ENCODE results near the gene HSD17B8.
A peak's percentile ranks its signal among the peaks of the same experiment; 100 is the strongest.
"Not testable (repeated sequence)": the region's sequence is repeated elsewhere in the genome, so short reads cannot be mapped to it uniquely, and the experiment has no call there.

The HSD17B8 gene

DNA sequence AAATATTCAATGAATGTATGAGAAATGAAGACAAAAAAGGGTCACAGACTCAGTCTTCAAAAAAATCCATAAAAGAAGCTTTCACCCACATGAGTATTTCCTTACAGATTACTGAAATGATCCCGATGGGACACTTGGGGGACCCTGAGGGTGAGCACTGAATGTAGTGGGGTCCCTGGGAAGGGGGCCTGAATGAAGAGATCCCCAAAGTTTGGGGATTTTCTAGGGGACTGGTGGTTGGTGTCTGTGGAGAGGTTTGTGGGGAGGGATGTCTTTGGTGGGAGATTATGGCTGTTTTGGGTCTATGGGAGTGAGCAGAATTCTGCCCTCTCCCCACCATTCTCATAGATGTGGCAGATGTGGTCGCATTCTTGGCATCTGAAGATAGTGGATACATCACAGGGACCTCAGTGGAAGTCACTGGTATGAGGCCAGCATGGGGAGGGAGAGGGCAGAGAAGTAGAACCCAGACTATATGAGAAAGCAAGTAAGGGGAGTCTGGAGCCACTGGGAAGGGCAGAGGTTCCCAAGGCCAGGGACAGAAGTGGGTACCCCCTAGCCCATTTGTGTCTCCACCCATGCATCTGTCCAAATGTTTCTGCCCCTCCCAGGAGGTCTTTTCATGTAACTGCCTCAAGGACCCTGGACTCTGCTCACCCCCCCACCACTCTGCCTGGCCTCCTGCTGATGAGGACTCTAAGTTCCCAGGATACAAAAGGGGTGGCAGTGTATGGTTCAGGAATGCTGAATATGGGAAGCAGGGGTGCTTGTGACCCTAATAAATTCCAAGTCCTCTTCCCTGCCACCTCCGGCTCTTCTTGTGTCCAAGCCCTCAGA, 1.8 kb downstream of the HSD17B8 start:
- no peak for DNase-seq (ENCODE audit: low spot score)

DNA sequence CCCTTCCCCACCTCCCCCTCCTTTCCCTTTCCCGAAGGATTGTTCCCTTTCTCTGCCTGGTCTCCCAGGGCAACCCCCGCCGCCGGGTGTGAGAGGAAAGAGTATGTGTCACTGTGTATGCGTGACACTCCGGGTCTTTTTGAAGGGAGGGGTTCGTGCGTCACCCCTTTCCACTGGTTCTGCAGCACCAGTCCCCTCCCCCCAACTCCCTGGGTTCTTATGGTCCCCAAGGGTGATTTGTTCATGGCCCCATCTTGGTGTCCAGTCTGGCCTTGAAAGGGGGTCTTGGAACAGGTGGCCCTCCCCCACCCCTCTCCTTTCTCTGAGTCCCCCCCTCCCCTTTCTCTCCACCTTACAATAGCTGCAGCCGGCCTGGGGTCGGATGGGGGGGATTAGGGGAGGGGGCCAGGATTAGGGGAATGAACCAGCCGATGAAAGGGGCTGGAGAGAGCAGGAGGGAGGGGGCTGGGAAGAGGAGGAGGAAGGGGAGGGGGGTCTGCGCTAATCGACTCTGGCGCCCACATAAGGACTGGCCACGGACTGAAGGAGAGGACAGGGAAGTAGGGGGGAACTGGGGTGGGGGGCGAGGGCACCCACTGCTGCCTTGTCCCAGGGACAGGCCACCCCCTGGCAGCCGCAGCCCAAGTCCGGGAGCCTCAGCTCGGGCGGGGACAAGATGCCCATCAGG, 2.6 kb downstream of the HSD17B8 start:
- DNase-seq (ENCODE audit: low spot score), result peak; percentile 87

DNA sequence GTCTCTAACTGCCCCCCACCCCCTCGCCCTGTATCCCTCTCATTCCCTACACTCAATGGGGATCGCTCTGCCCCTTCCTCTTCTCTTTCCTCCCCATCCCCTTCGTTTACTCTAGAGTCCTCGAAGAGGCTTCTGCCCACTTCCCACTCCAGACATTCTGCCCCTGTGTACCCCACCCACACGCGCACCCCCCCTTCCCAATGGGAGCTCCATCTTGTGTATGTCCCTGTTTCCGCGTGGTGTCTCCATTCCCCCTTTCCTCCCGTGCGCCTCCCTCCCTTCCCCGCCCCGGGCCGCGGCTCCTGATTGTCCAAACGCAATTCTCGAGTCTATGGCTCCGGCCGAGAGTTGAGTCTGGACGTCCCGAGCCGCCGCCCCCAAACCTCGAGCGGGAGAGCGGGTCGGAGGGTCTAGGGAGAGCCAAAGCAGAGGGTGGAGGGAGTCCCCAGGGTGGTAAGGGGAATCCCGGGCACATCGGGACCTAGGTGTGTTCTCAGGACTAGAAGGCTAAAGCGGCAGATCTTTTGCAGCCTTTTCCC, 3.2 kb downstream of the HSD17B8 start:
- DNase-seq (ENCODE audit: low spot score), result peak; percentile 56

DNA sequence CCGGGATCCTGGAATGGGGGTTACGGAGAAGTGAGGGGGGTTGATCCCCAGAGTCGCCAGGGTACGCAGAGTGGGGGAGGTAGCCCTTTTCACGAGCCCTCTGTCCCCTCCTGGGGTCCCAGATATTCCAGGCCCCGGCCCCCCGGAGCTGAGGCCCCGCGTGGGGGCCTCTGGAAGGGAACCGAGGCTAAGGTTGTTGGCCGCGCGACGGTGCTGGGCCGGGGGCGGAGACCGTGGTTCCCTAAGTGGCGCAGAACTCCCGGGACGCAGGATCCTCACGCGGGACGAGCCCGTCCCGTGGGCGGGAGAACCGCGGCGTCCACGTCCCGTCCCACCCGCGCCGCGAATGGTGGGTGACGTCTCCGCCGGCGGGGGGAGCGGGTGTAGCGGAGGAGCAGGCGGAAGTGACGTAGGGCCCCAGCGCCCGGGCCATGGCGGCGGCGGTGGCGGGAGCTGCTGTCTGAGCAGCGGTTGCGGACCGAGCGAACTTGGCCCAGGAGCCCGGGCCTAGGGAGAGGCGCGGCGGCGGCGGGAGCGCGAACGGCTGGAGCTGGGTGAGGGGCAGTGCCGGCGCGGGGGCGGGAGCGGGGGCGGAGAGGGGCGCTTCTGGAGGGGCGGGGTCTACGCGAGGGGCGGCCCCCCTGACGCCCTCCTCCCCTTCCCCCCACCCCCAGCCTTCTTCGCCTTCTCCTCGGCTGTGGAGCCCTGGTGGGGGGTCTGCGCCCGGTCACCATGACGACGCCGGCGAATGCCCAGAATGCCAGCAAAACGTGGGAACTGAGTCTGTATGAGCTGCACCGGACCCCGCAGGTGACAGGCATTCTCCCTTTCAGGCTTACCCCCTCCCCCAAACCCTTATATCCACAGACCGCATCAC, 3.9 kb downstream of the HSD17B8 start, which contains the start of gene RING1:
RING1 (plus strand) TSS at position 410 of the 877 bp plus-strand sequence; CDS start at position 733, 323 bp downstream.
- peak; percentile 77 for DNase-seq (ENCODE audit: low spot score)

DNA sequence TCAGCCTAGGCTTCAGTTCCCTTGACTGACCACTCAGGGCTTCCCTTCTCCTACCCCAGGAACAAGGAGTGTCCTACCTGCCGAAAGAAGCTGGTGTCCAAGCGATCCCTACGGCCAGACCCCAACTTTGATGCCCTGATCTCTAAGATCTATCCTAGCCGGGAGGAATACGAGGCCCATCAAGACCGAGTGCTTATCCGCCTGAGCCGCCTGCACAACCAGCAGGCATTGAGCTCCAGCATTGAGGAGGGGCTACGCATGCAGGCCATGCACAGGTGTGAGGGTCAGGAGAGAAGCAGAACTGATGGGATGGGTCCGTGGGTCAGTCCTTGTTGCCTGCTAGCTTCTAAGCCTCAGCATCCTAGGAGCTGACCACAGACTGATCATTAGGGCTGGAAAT, 5.4 kb downstream of the HSD17B8 start:
- no peak for DNase-seq (ENCODE audit: low spot score)

DNA sequence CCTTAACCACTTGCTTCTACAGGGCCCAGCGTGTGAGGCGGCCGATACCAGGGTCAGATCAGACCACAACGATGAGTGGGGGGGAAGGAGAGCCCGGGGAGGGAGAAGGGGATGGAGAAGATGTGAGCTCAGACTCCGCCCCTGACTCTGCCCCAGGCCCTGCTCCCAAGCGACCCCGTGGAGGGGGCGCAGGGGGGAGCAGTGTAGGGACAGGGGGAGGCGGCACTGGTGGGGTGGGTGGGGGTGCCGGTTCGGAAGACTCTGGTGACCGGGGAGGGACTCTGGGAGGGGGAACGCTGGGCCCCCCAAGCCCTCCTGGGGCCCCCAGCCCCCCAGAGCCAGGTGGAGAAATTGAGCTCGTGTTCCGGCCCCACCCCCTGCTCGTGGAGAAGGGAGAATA, 6.7 kb downstream of the HSD17B8 start:
- no peak for DNase-seq (ENCODE audit: low spot score)

DNA sequence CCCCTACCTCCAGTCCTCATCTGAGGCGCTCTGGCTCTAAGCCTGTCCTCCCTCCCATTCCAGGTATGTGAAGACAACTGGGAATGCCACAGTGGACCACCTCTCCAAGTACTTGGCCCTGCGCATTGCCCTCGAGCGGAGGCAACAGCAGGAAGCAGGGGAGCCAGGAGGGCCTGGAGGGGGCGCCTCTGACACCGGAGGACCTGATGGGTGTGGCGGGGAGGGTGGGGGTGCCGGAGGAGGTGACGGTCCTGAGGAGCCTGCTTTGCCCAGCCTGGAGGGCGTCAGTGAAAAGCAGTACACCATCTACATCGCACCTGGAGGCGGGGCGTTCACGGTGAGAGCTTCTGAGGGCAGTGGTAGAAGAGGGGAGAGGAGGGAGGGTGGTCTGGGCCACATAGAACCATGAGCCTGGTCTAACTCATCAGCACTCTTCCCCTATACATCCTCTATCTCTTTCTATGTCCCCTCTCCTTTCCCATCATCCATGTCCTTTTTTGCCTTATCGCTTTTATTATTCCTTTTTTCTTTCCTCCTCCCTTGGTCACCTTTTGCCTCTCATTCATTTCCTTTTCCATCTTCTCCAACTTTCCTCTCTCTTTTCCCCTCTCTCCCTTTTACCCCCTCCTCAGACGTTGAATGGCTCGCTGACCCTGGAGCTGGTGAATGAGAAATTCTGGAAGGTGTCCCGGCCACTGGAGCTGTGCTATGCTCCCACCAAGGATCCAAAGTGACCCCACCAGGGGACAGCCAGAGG, 7.4 kb downstream of the HSD17B8 start:
- no peak for DNase-seq (ENCODE audit: low spot score)

DNA sequence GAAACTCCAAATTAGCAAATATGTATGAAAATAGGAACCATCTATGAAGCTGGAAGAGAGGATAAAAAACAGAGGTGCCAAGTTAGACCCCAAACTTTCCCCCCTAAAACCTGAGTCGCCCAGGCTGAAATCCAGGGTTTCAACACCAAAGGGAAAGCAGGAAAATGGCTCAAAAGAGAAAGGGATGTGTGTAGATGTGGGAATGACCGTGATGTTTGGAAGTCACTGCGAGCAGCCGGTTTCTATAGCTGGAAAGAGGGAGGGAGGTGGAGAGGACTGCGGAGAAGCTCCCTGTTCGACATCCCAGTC, 8.4 kb downstream of the HSD17B8 start:
- DNase-seq (ENCODE audit: low spot score), result no peak

DNA sequence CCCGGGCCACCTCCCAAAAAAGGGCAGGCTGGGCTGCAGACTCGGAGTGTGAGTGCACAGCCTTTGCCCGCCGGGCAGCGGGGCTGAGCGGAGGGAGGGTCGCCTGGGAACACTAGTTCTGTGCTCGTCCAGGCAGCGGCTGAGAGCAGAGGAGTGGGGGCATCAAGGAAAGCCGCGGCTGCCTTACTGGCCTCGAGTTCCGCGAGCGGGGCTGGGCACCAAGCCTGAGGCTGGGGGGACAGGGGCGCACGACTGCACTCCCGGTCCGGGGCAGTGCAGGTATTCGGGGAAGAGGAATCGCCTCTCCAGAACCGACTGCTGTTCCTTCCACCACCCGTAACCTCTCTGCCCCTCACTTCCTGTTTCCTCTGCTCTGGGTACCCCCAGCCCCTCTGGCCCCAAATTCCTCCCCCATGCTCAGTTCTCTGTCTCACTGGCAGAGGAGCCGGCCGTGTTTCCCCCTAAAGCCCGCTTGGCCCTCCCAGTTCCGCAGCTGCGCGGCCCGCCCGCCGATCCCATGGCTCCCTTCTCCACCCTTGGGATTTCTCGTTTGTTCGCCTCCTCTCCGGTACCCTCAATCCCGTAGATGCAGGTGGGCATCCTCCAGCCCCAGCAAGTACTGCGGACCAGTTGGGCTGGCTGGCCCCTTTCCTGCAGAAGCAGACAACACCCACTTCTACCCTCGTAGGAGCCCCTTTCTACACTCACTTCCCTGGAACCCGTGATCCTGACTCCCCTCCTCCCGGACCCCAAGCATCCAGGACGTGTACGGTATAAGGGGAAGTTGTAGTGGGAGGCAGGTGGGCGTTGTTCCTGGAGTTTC, 8.9 kb downstream of the HSD17B8 start:
- DNase-seq (ENCODE audit: low spot score), result no peak

DNA sequence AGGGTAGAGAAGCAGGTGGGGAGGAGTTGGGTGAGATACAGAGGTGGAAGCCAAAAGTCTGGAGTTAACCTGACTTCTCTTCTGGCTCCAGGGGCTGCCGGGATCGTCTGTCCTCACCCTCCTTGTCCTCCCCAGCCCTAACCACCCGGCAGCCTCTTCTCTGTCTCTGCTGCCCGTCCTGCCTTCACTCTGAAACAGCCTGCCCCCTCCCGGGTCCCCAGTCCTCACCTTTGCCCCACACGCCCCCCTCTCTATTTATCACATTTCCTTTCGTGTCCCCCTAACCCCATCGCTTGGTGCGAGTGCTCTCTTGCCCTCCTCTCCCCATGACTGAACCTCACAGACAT, 9.5 kb downstream of the HSD17B8 start:
- DNase-seq (ENCODE audit: low spot score), result no peak

DNA sequence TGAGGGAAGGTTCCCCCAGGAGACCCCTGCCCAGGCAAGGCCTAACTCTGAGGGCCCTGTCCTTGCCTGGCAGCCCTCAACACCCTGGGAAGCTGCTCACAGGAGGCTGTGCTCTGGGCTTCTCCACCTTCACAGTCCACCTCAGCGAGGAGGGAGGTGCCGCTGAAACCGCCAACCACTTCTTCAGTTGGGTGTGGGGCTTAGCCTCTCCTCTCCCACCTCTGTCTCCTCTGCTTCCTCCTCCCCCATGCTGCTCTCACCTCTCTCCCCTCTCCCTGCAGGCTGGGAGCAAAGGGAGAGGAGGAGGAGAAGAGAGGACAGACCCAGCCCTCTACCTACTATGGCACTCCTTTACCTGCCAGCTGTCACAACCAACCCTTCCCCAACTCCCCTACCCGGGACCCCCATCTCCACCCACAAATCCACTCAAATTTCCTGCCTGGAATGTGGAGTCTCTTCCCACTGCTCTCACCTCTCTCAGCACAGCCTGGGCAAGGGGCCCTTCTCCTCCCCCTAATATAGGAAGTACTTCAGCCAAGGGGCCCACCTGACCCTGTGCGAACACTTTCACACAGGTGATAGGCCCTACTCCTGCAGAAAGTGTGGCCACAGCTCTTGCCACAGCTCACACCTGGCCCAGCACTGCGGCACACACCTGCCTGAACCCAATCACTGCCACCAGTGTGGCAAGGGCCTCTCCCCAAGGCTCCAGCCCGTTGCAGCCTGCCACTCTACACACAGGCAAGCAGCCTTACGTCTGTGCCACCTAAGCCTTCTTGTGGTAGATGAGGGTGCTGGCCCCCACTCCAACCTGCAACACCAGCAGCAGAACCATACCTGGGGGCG, 11.0 kb downstream of the HSD17B8 start:
- no peak for DNase-seq (ENCODE audit: low spot score)

DNA sequence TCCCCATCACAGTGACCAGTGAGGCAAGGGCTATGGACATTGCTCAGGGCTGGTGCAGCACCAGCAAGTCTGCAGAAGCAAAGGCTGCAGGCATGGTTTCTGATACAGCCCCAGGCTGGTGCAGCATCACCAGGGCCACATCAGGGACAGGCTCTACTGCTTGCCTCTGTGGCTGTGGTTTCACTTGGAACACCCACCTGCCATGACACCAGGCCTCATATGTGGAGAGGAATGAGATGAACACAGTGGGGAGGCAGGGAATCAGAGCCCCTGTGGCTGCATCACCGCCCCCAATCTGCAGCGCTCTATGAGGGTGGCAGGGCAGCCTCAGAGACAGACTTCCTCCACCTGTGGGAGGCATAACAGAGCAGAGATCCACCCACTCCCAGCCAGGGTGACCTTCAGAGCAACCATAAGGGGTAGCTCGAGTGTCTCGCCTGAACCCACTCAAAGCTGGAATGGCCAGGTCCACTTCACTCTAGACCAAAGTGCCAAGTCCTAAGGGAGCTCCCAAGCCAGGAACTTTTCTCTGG, 11.7 kb downstream of the HSD17B8 start:
- no peak for DNase-seq (ENCODE audit: low spot score)

DNA sequence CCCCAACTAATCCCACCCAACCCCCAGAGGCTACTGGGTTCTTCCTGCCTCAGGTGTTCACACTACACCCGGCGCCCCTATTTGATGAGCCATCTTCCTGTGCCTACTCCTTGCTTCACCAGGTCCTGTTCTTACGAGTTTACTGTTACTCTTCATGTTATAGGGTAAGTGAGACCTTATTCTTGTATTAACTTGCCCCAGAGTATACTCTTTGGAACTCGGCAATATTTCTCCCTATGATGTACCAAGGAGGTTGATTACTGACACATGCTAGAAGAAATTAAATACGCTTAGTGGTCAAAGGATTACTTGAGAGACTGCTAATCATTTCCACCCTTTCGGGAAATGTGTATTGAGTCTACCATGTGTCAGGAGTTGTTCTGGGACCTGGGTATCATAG, 12.8 kb downstream of the HSD17B8 start:
- DNase-seq (ENCODE audit: low spot score), result no peak

DNA sequence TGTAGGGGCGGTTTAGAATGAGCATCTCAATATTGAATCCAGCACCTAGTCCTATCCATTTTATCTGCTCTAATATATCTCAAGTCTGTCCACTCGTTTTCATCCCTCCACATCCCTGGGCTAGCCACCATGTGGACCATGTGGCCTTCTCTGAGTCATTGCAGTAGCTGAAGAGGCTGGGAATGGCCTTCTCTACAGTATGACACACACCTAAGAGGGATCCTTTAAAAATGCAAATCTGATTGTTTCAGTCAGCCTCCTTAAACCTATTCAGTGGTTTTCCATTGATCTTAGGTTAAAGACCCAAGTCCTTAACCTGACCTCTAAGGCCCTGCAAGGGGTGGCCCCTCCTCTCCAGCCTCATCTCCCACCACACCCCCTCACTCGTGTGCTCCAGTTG, 13.2 kb downstream of the HSD17B8 start:
- no peak for DNase-seq (ENCODE audit: low spot score)

DNA sequence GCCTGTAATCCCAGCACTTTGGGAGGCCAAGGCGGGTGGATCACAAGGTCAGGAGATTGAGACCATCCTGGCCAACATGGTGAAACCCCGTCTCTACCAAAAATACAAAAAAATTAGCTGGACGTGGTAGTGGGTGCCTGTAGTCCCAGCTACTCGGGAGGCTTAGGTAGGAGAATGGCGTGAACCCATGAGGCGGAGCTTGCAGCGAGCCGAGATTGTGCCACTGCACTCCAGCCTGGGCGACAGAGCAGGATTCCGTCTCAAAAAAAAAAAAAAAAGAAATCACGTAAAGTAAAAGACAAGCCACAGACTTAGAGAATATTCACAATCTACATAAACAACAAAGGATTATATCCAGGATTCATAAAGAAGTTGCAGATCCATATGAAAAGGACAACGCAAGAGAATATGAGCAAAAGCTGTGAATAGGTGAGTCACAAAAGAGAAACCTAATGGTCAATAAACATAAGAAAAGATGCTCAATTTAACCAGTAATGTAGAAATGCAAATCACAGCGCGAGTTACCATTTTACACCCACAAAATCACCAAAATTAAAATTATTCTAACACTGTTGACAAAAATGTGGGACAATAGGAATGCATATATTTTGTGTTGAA, 22.2 kb downstream of the HSD17B8 start:
- DNase-seq (ENCODE audit: low spot score), result not testable (repeated sequence)

DNA sequence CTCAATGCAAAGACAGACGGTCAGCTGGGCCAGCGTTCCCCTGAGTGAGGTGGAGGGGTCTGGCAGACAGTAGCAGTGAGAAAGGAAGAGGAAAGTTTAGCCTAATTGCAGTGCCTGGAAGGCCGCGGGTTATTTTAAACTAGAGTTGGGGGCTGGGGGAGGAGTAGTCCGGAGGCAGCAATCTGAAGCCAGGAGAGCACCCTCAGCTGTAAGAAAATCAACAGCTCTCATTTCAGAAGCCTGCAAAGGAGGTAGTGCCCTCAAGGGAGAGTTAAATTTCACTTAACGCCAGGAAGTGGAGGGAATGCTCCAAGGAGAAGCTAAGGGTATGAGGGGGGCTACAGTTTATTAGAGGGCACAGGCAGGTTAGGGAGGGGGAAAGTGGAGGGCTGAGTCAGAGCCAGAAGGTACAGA, 30.8 kb downstream of the HSD17B8 start:
- no peak for DNase-seq (ENCODE audit: low spot score)

DNA sequence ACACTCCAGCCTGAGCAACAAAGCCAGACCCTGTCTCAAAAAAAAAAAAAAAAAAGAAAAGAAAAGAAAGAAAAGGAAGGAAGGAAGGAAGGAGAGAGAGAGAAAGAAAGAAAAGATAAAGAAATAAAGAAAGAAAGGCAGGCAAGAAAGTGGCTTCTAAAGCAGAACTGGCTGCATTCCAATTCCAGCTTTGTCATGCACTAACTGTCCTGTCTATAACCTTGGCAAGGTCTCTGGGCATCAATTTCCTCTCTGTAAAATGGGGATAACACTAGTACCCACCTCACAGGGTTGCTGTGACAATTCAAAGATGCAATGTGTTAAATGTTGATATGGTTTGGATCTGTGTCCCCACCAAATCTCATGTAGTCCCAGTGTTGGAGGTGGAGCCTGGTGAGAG, 31.9 kb downstream of the HSD17B8 start:
- DNase-seq (ENCODE audit: low spot score), result no peak

DNA sequence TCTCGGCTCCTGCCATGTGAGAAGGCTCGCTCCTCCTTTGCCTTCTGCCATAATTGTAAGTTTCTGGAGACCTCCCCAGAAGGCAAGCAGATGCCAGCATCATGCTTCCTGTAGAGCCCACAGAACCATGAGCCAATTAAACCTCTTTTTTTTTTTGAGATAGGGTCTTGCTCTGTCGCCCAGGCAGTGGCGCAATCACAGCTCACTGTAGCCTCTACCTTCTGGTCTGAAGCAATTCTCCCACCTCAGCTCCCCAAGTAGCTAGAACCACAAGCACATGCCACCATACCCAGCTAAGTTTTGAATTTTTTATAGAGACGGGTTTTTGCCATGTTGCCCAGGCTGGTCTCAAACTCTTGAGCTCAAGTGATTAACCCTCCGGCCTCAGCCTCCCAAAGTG, 32.4 kb downstream of the HSD17B8 start:
- DNase-seq (ENCODE audit: low spot score), result no peak

DNA sequence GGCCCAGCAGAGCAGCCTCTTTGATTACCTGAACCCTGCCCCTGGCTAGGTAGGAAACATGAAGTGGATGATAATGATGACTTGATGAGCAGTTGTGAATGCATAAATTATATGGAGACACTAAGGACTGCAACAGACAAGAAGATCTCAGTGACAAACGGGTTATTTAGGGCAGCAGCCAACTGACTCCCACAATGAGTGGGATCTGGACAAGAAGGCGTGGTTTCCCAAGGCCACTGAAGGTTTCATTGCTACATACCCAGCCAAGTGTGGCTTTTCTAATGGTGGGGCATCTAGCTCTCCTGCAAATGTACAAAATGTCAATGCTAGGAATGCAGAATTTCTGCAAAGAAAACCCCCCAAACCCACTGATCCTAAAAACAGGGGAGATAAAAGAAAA, 33.3 kb downstream of the HSD17B8 start:
- DNase-seq (ENCODE audit: low spot score), result no peak

All from RKO (cell line).